GM19351 (cell line): ENCODE measurements around the gene GPR89B.
"Not testable (repeated sequence)": the region's sequence is repeated elsewhere in the genome, so short reads cannot be mapped to it uniquely, and the experiment has no call there.

Experiments
- ATAC-seq: cut with Tn5 transposase; IDR thresholded peaks from one replicate; pipeline ENCODE4 v1.9.1; 2021; ENCODE audit warnings: mild to moderate bottlenecking, moderate library complexity; ENCODE audit not compliant: unreplicated experiment

Gene GPR89B

GRCh38 chr1:147935296-147935695, 7.1 kb downstream of the GPR89B start:
- ATAC-seq, result not testable (repeated sequence)

GRCh38 chr1:147940456-147940855, 12.2 kb downstream of the GPR89B start:
- not testable (repeated sequence) for ATAC-seq

GRCh38 chr1:147942563-147942962, 14.3 kb downstream of the GPR89B start:
- ATAC-seq, result not testable (repeated sequence)

- ATAC-seq, result not testable (repeated sequence)
These were observed 21.3 kb downstream of the GPR89B start for GRCh38 chr1:147949517-147949916.

- ATAC-seq, result not testable (repeated sequence)
These were observed 30.7 kb downstream of the GPR89B start for GRCh38 chr1:147958906-147959305.

GRCh38 chr1:147959680-147960079, 31.5 kb downstream of the GPR89B start:
- not testable (repeated sequence) for ATAC-seq

- not testable (repeated sequence) for ATAC-seq
These were observed 36.4 kb downstream of the GPR89B start for GRCh38 chr1:147964575-147964974.

GRCh38 chr1:147966657-147967056, 38.4 kb downstream of the GPR89B start:
- ATAC-seq, result peak; percentile 65

- ATAC-seq, result not testable (repeated sequence)
These were observed 50.9 kb downstream of the GPR89B start for GRCh38 chr1:147978896-147979651.

- ATAC-seq, result not testable (repeated sequence)
These were observed 57.2 kb downstream of the GPR89B start for GRCh38 chr1:147985374-147985773.

GRCh38 chr1:147987893-147988292, 59.7 kb downstream of the GPR89B start:
- not testable (repeated sequence) for ATAC-seq

- not testable (repeated sequence) for ATAC-seq
These were observed 64.7 kb downstream of the GPR89B start for GRCh38 chr1:147992916-147993315.

- ATAC-seq, result not testable (repeated sequence)
These were observed 65.2 kb downstream of the GPR89B start for GRCh38 chr1:147993400-147993799.

- ATAC-seq, result not testable (repeated sequence)
These were observed 65.8 kb downstream of the GPR89B start for GRCh38 chr1:147993825-147994615.

- not testable (repeated sequence) for ATAC-seq
These were observed 67.9 kb downstream of the GPR89B start for GRCh38 chr1:147996088-147996487.

- not testable (repeated sequence) for ATAC-seq
These were observed 79.5 kb downstream of the GPR89B start for GRCh38 chr1:148007724-148008123.

- ATAC-seq, result no peak
These were observed 82.3 kb downstream of the GPR89B start for GRCh38 chr1:148010527-148010926.

GRCh38 chr1:148013177-148014144, 85.2 kb downstream of the GPR89B start:
- not testable (repeated sequence) for ATAC-seq

GRCh38 chr1:148014289-148015200, 86.3 kb downstream of the GPR89B start:
- ATAC-seq, result not testable (repeated sequence)

GRCh38 chr1:148024918-148025317, 96.7 kb downstream of the GPR89B start:
- ATAC-seq, result not testable (repeated sequence)
